GM19025 (cell line): Measurements from ENCODE around the gene GRIA3.

ENCODE experiments used
- ATAC-seq: cut with Tn5 transposase; IDR thresholded peaks from one replicate; pipeline ENCODE4 v1.9.1; 2021; ENCODE audit warnings: mild to moderate bottlenecking, low read depth, moderate library complexity; ENCODE audit not compliant: unreplicated experiment

GRIA3 gene

GRCh38 chrX:123190096-123190495 is 6.0 kb downstream of the GRIA3 start:
- ATAC-seq, result no peak

GRCh38 chrX:123193101-123193500 is 9.0 kb downstream of the GRIA3 start:
- no peak for ATAC-seq

- no peak for ATAC-seq
These were observed 15.3 kb downstream of the GRIA3 start for GRCh38 chrX:123199338-123199737.

- no peak for ATAC-seq
These were observed 17.6 kb downstream of the GRIA3 start for GRCh38 chrX:123201720-123202119.

- no peak for ATAC-seq
These were observed 18.4 kb downstream of the GRIA3 start for GRCh38 chrX:123202523-123202922.

- ATAC-seq, result no peak
These were observed 19.7 kb downstream of the GRIA3 start for GRCh38 chrX:123203772-123204171.

GRCh38 chrX:123206176-123206575 is 22.1 kb downstream of the GRIA3 start:
- ATAC-seq, result no peak

GRCh38 chrX:123210252-123210651 is 26.2 kb downstream of the GRIA3 start:
- ATAC-seq, result no peak

- no peak for ATAC-seq
These were observed 31.5 kb downstream of the GRIA3 start for GRCh38 chrX:123215397-123216089.

- ATAC-seq, result no peak
These were observed 33.0 kb downstream of the GRIA3 start for GRCh38 chrX:123217077-123217476.

GRCh38 chrX:123217728-123218127 is 33.6 kb downstream of the GRIA3 start:
- no peak for ATAC-seq

- ATAC-seq, result no peak
These were observed 35.8 kb downstream of the GRIA3 start for GRCh38 chrX:123219916-123220315.

GRCh38 chrX:123222920-123223319 is 38.8 kb downstream of the GRIA3 start:
- ATAC-seq, result no peak

- peak; percentile 12 for ATAC-seq
These were observed 39.3 kb downstream of the GRIA3 start for GRCh38 chrX:123223409-123223808.

GRCh38 chrX:123223859-123224258 is 39.8 kb downstream of the GRIA3 start:
- peak; percentile 85 for ATAC-seq

GRCh38 chrX:123230798-123231197 is 46.7 kb downstream of the GRIA3 start:
- no peak for ATAC-seq

- no peak for ATAC-seq
These were observed 52.8 kb downstream of the GRIA3 start for GRCh38 chrX:123236859-123237258.

- ATAC-seq, result no peak
These were observed 53.2 kb downstream of the GRIA3 start for GRCh38 chrX:123237271-123237670.

- ATAC-seq, result no peak
These were observed 70.4 kb downstream of the GRIA3 start for GRCh38 chrX:123254457-123254856.

GRCh38 chrX:123256378-123256777 is 72.3 kb downstream of the GRIA3 start:
- ATAC-seq, result peak; percentile 92

- no peak for ATAC-seq
These were observed 76.9 kb downstream of the GRIA3 start for GRCh38 chrX:123260920-123261418.

- no peak for ATAC-seq
These were observed 79.2 kb downstream of the GRIA3 start for GRCh38 chrX:123263270-123263669.

- ATAC-seq, result no peak
These were observed 79.7 kb downstream of the GRIA3 start for GRCh38 chrX:123263747-123264146.
